Suprapubic skin (tissue), 4 donors: Measurements from ENCODE around the gene RELN. TPM values are rescaled to one million over a fixed set of nuclear protein-coding genes. Genes with fewer than 3 reads are reported as not detected.
"Not testable (repeated sequence)": the region's sequence is repeated elsewhere in the genome, so short reads cannot be mapped to it uniquely, and the experiment has no call there.

Experiments
- DNase-seq, 2 donors: peaks; one replicate each; pipeline ENCODE4 v3.0.0-alpha.2; 2019; ENCODE audit warnings: low spot score in 2 of 2
- H3K27ac ChIP-seq: fragments of 200-600 bp; sonication (generic); one replicate; pipeline ENCODE4 v1.5.1; 2019
- H3K27me3 ChIP-seq: fragments of 200-600 bp; sonication (generic); one replicate; pipeline ENCODE4 v1.5.1; 2019
- H3K36me3 ChIP-seq: fragments of 200-600 bp; sonication (generic); one replicate; pipeline ENCODE4 v1.5.1; 2019
- H3K4me1 ChIP-seq: fragments of 200-600 bp; sonication (generic); one replicate; pipeline ENCODE4 v1.5.1; 2019
- H3K4me3 ChIP-seq: fragments of 200-600 bp; sonication (generic); one replicate; pipeline ENCODE4 v1.5.1; 2019; ENCODE audit warnings: mild to moderate bottlenecking
- H3K9me3 ChIP-seq: fragments of 200-600 bp; sonication (generic); one replicate; pipeline ENCODE4 v1.5.1; 2019
- EP300 ChIP-seq: sonication (generic); formaldehyde crosslinking; IDR thresholded peaks from one replicate; pipeline ENCODE4 v1.6.1; 2017; ENCODE audit warnings: antibody characterized with exemption
- POLR2A ChIP-seq, 2 donors: fragments of 450-650 bp; IDR thresholded peaks; one replicate each; pipeline ENCODE4 v1.6.1; 2017; ENCODE audit warnings: antibody characterized with exemption in 2 of 2, mild to moderate bottlenecking in 2 of 2, moderate library complexity in 2 of 2
- POLR2AphosphoS5 ChIP-seq, 3 donors: sonication (generic); formaldehyde crosslinking; IDR thresholded peaks; one replicate each; pipeline ENCODE4 v1.6.1; 2017; ENCODE audit warnings: antibody characterized with exemption in 3 of 3
- WGBS: methylation state at CpG from one replicate; pipeline ENCODE4 v1.1.5; 2018; 5-methylcytosine and 5-hydroxymethylcytosine counted together
- total RNA-seq, 4 donors: library from RNA; depleted of rRNA; stranded (reverse); fragments of >200 nt; gene quantifications; one replicate each; pipeline ENCODE4 v1.1.0, GENCODE V29; 2016
- TF ChIP-seq, protein P1 (sequence below), 2 donors: fragments of 200-600 bp in 1 of 2; fragments of 450-650 bp in 1 of 2; sonication (generic) in 1 of 2; IDR thresholded peaks; one replicate each; pipeline ENCODE4 v1.5.1; 2016 to 2019; ENCODE audit warnings: antibody characterized with exemption in 2 of 2, mild to moderate bottlenecking in 1 of 2, moderate library complexity in 1 of 2

RELN gene
- total RNA-seq = 1 to 10 TPM in 3 of 4 donors, under 1 TPM in 1; 0.72 to 1.8 (median 1.3) TPM

DNA sequence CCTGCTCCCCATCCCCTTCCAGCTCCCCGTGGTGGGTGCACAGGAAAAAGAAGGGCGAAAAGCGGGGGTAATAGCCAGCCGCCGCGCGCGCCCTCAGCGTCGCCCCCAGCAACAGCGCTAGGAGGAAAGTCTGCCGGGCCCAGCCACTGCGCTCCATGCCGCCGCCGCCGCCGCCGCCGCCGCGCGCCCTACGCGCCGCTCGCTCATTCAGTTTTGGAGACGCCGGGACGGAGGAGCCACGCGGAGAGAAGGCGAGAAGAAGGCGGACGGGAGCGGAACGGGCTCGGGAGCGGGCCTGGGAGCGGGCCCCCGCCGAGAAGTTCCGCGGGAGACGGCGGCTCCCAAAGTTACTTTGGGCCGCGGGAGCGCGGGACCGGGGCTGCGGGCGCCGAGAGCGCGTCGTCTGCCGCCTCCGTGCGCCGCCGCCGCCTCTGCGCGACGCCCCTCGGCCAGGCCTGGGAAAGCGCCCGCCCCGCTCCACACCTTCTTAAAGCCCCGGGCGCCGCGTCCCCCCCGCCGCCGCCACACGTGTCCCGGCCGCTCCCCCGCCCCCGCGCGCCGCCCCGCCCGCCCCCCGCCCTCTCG lies at the start of gene RELN:
Gene RELN, minus strand, starts transcription at position 459 of the 585 bp plus-strand sequence. Its CDS starts 302 bp downstream, at position 157.
- TF ChIP-seq POLR2AphosphoS5 (IDR thresholded peaks at IDR 0.05) = no peak
- no peak for TF ChIP-seq EP300
- no peak for TF ChIP-seq POLR2A (IDR thresholded peaks at IDR 0.05)
- TF ChIP-seq, protein P1, sequence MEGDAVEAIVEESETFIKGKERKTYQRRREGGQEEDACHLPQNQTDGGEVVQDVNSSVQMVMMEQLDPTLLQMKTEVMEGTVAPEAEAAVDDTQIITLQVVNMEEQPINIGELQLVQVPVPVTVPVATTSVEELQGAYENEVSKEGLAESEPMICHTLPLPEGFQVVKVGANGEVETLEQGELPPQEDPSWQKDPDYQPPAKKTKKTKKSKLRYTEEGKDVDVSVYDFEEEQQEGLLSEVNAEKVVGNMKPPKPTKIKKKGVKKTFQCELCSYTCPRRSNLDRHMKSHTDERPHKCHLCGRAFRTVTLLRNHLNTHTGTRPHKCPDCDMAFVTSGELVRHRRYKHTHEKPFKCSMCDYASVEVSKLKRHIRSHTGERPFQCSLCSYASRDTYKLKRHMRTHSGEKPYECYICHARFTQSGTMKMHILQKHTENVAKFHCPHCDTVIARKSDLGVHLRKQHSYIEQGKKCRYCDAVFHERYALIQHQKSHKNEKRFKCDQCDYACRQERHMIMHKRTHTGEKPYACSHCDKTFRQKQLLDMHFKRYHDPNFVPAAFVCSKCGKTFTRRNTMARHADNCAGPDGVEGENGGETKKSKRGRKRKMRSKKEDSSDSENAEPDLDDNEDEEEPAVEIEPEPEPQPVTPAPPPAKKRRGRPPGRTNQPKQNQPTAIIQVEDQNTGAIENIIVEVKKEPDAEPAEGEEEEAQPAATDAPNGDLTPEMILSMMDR (IDR thresholded peaks at IDR 0.05) = no peak
- Histone ChIP-seq H3K4me3 (peak within 1 kb of the TSS; percentile 57), H3K27ac (no peak within 1 kb of the TSS), H3K36me3 (no peaks in the 10 kb centered on the region), H3K4me1 (peaks cover 20% of the 10 kb centered on the region), H3K27me3 (peaks cover 47% of the 10 kb centered on the region), H3K9me3 (no peaks in the 10 kb centered on the region)
- no peak for DNase-seq
- WGBS = 3% methylated on average over 39 of the region's 89 CpGs

DNA sequence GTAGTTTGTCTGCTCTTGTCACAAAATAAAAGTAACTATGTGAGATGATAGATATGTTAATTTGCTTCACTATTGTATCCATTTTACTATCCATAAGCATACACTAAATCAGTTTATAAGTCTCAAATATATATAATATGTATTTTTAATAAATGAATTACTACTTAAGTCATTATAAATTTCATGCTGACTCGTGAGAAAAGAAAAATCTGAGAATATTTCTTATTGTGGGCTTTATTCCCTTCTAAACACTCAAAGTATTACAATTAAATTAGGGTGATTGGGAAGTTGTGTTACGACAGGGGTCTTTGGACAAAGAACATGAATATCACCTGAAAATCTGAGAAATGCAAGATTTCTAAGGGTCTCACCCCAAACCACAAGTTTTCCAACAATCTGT lies 48.7 kb upstream of the RELN start:
- H3K4me1 ChIP-seq = no peaks in the 10 kb centered on the region
- TF ChIP-seq POLR2A (IDR thresholded peaks at IDR 0.05) (no peak), EP300 (no peak), POLR2AphosphoS5 (IDR thresholded peaks at IDR 0.05) (no peak)
- TF ChIP-seq, protein P1 (IDR thresholded peaks at IDR 0.05) = no peak
- no peak for DNase-seq
- H3K27ac ChIP-seq = no peak overlapping the region
- no peaks in the 10 kb centered on the region for H3K27me3 ChIP-seq
- H3K36me3 ChIP-seq = no peaks in the 10 kb centered on the region
- WGBS = 79% methylated on average over 2 of the region's 2 CpGs
- H3K9me3 ChIP-seq = no peaks in the 10 kb centered on the region
- no peak overlapping the region for H3K4me3 ChIP-seq

DNA sequence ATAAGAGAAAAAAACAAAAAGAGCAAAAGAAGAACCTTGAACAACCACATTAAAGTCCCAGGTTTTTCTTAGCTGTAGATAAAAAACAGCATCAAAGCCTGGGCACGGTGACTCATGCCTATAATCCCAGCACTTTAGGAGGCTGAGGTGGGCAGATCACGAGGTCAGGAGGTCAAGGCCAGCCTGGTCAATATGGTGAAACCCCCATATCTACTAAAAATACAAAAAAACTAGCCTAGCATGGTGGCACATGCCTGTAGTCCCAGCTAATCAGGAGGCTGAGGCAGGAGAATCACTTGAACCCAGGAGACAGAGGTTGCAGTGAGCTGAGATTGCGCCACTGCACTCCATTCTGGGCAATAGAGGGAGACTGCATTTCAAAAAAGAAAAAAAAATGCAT lies 47.4 kb upstream of the RELN start:
- not testable (repeated sequence) for DNase-seq, H3K27me3 ChIP-seq, H3K4me1 ChIP-seq, H3K27ac ChIP-seq, H3K9me3 ChIP-seq, H3K4me3 ChIP-seq, H3K36me3 ChIP-seq
- 69% methylated on average over 3 of the region's 3 CpGs for WGBS

DNA sequence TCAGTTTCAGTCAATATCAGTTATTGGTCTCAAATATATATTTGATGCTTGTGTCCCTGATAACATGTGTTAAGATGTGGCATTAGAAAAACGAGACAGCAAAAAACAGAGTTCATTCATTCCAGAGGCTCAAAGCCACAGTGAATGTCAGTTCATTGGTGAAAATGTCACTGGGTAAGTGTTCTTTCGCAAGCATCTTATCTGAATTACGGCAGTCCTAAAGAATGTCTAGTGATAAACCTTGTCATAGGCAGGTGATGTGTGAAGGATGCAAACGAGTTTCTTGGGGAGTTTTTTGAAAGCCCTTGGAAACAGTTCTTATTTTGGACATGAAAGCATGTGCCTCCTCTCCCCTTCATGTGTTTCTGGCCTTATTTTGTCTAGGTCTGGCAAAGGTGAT lies 45.9 kb upstream of the RELN start:
- TF ChIP-seq EP300 (no peak), POLR2A (IDR thresholded peaks at IDR 0.05) (no peak), POLR2AphosphoS5 (IDR thresholded peaks at IDR 0.05) (no peak)
- TF ChIP-seq, protein P1 (IDR thresholded peaks at IDR 0.05) = no peak
- Histone ChIP-seq H3K27ac (no peak overlapping the region), H3K36me3 (no peaks in the 10 kb centered on the region)

DNA sequence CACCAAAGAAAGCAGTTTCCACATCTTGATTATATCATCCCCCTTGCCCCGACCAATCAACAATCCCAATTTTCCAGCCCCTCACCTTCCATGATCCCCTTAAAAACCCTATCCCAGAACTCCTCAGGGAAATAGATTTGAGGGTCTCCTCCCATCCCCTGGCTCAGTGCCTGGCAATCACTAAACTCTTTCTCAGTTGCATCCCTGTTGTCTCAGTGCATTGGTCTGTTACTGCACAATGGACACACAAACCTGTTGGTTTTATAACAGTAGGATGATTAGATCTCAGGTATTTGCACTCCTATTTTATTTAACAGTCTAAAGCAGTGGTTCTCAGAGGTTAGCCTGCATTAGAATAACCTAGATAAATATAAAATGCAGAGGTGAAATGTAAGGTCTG lies 45.2 kb upstream of the RELN start:
- no peak overlapping the region for H3K27ac ChIP-seq
- H3K36me3 ChIP-seq = no peaks in the 10 kb centered on the region
- DNase-seq = no peak
- no peaks in the 10 kb centered on the region for H3K9me3 ChIP-seq
- H3K4me3 ChIP-seq = no peak overlapping the region
- H3K27me3 ChIP-seq = no peaks in the 10 kb centered on the region
- no peaks in the 10 kb centered on the region for H3K4me1 ChIP-seq
- 90% methylated on average over 1 of the region's 1 CpG for WGBS
- TF ChIP-seq, protein P1 (IDR thresholded peaks at IDR 0.05) = no peak
- TF ChIP-seq POLR2AphosphoS5 (IDR thresholded peaks at IDR 0.05) (no peak), POLR2A (IDR thresholded peaks at IDR 0.05) (no peak), EP300 (no peak)

More for the DNA sequence above, 45.9 kb upstream of the RELN start:
- DNase-seq = no peak
- H3K4me3 ChIP-seq = no peak overlapping the region
- no peaks in the 10 kb centered on the region for H3K27me3 ChIP-seq
- no peaks in the 10 kb centered on the region for H3K4me1 ChIP-seq
- 73% methylated on average over 4 of the region's 4 CpGs for WGBS
- H3K9me3 ChIP-seq = no peaks in the 10 kb centered on the region

DNA sequence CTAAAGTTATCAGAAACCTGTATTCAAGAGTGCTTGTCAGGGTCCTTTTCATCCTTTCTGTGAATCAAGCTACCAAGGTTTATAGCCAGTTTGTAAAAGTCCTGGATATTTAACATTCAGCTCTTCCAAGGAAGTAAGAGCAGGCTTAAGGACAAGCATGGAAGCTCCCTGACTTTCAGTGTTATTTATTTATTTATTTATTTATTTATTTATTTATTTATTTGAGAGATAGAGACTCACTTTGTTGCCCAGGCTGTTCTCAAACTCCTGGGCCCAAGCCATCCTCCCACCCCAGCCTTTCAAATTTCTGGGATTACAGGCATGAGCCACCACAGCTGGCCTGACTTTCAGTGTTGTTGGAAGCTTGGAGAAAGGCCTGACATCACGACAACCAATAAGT lies 44.4 kb upstream of the RELN start:
- Histone ChIP-seq H3K4me1 (no peaks in the 10 kb centered on the region), H3K9me3 (no peaks in the 10 kb centered on the region), H3K36me3 (no peaks in the 10 kb centered on the region), H3K27me3 (no peaks in the 10 kb centered on the region), H3K4me3 (no peak overlapping the region), H3K27ac (no peak overlapping the region)
- 86% methylated on average over 1 of the region's 1 CpG for WGBS
- TF ChIP-seq POLR2AphosphoS5 (IDR thresholded peaks at IDR 0.05) (no peak), EP300 (no peak), POLR2A (IDR thresholded peaks at IDR 0.05) (no peak)
- TF ChIP-seq, protein P1 (IDR thresholded peaks at IDR 0.05) = no peak
- DNase-seq = no peak
